GM23338 (cell line): Measurements from ENCODE around the gene RNF34. TPM values are rescaled to one million over a fixed set of nuclear protein-coding genes. Genes with fewer than 3 reads are reported as not detected.

Experiments used
- ATAC-seq: fragments of 200-7000 bp; cut with Tn5 transposase; 3 replicates; pipeline ENCODE4 v1.9.1; 2020
- DNase-seq: peaks from one replicate; pipeline ENCODE4 v3.0.0-alpha.2; 2015; ENCODE audit warnings: low spot score
- H2AFZ ChIP-seq: fragments of 200-600 bp; sonication (generic); 2 replicates; pipeline ENCODE4 v1.8.0; 2016; ENCODE audit warnings: antibody characterized with exemption, mild to moderate bottlenecking, moderate library complexity
- H3F3A ChIP-seq: fragments of 200-600 bp; sonication (generic); replicated peaks from 2 replicates; pipeline ENCODE4 v1.8.0; 2017; ENCODE audit warnings: antibody characterized with exemption, mixed run types, low read depth
- H3K27ac ChIP-seq: fragments of 200-600 bp; sonication (generic); 2 replicates; pipeline ENCODE4 v1.6.1; 2016; ENCODE audit warnings: low read depth
- H3K27me3 ChIP-seq: fragments of 200-600 bp; sonication (generic); 2 replicates; pipeline ENCODE4 v1.8.0; 2016; ENCODE audit warnings: mild to moderate bottlenecking, mixed run types, moderate library complexity; ENCODE audit not compliant: insufficient read depth
- H3K36me3 ChIP-seq: fragments of 200-600 bp; sonication (generic); 2 replicates; pipeline ENCODE4 v1.8.0; 2016; ENCODE audit warnings: mild to moderate bottlenecking; ENCODE audit not compliant: insufficient read depth
- H3K4me1 ChIP-seq: fragments of 200-600 bp; sonication (generic); 2 replicates; pipeline ENCODE4 v1.8.0; 2016; ENCODE audit warnings: mild to moderate bottlenecking, moderate library complexity; ENCODE audit not compliant: insufficient read depth
- H3K4me2 ChIP-seq: fragments of 200-600 bp; sonication (generic); 2 replicates; pipeline ENCODE4 v1.7.1; 2017; ENCODE audit warnings: mixed run types
- H3K4me3 ChIP-seq: fragments of 200-600 bp; sonication (generic); 2 replicates; pipeline ENCODE4 v1.6.1; 2016; ENCODE audit warnings: mixed run types
- H3K79me2 ChIP-seq: fragments of 200-600 bp; sonication (generic); replicated peaks from 2 replicates; pipeline ENCODE4 v1.8.0; 2017; ENCODE audit warnings: mild to moderate bottlenecking; ENCODE audit not compliant: insufficient read depth
- H3K9me2 ChIP-seq: fragments of 200-600 bp; sonication (generic); 2 replicates; pipeline ENCODE4 v1.8.0; 2017; ENCODE audit not compliant: insufficient read depth
- H4K20me1 ChIP-seq: fragments of 200-600 bp; sonication (generic); replicated peaks from 2 replicates; pipeline ENCODE4 v1.8.0; 2017; ENCODE audit warnings: mild to moderate bottlenecking; ENCODE audit not compliant: insufficient read depth
- H3K27ac Mint-ChIP-seq: 2 replicates; pipeline ENCODE4 v1.8.0; 2020; ENCODE audit warnings: inconsistent platforms, mild to moderate bottlenecking, moderate library complexity, mixed read lengths
- H3K27me3 Mint-ChIP-seq: 3 replicates; pipeline ENCODE4 v1.8.0; 2022; ENCODE audit warnings: low read depth, mild to moderate bottlenecking, moderate library complexity, mixed read lengths, inconsistent platforms; ENCODE audit not compliant: insufficient read depth, poor library complexity
- H3K36me3 Mint-ChIP-seq: 3 replicates; pipeline ENCODE4 v1.8.0; 2021; ENCODE audit warnings: low read depth, mild to moderate bottlenecking, inconsistent platforms, moderate library complexity, mixed read lengths
- H3K4me1 Mint-ChIP-seq: 3 replicates; pipeline ENCODE4 v1.8.0; 2020; ENCODE audit warnings: mild to moderate bottlenecking, inconsistent platforms, mixed read lengths
- H3K4me3 Mint-ChIP-seq: 3 replicates; pipeline ENCODE4 v1.8.0; 2021; ENCODE audit warnings: moderate library complexity, mild to moderate bottlenecking, inconsistent platforms, mixed read lengths
- H3K9me3 Mint-ChIP-seq: 3 replicates; pipeline ENCODE4 v1.8.0; 2020; ENCODE audit warnings: moderate library complexity, mild to moderate bottlenecking, inconsistent platforms, mixed read lengths
- CREB1 ChIP-seq: fragments of 250-450 bp; sonication (Bioruptor Pico); IDR thresholded peaks from 2 replicates; pipeline ENCODE4 v1.5.0; 2020; ENCODE audit warnings: low read depth, mild to moderate bottlenecking, moderate library complexity
- ETS1 ChIP-seq: IDR thresholded peaks from 2 replicates; pipeline ENCODE4 v1.6.1; 2016; ENCODE audit warnings: antibody characterized with exemption
- EZH2 ChIP-seq: fragments of 200-600 bp; sonication (generic); IDR thresholded peaks from one replicate; pipeline ENCODE4 v1.8.0; 2017; ENCODE audit warnings: antibody characterized with exemption, mild to moderate bottlenecking, low read depth; ENCODE audit not compliant: unreplicated experiment
- EZH2phosphoT487 ChIP-seq: fragments of 200-600 bp; sonication (generic); IDR thresholded peaks from one replicate; pipeline ENCODE4 v1.8.1; 2018; ENCODE audit warnings: antibody characterized with exemption; ENCODE audit not compliant: unreplicated experiment
- JUNB ChIP-seq: IDR thresholded peaks from one replicate; pipeline ENCODE4 v1.6.1; 2016; ENCODE audit warnings: antibody characterized with exemption; ENCODE audit not compliant: unreplicated experiment
- NANOG ChIP-seq: IDR thresholded peaks from 2 replicates; pipeline ENCODE4 v1.6.1; 2016; ENCODE audit warnings: antibody characterized with exemption, borderline replicate concordance
- POLR2AphosphoS5 ChIP-seq: IDR thresholded peaks from 2 replicates; pipeline ENCODE4 v1.6.1; 2016; ENCODE audit warnings: antibody characterized with exemption, low read depth
- STAT1 ChIP-seq: IDR thresholded peaks from one replicate; pipeline ENCODE4 v1.6.1; 2016; ENCODE audit warnings: antibody characterized with exemption; ENCODE audit not compliant: unreplicated experiment
- ZNF114 ChIP-seq: fragments of 250-450 bp; sonication (Bioruptor Pico); IDR thresholded peaks from 2 replicates; pipeline ENCODE4 v1.5.0; 2020; ENCODE audit warnings: mild to moderate bottlenecking, moderate library complexity
- ZNF331 ChIP-seq: fragments of 250-450 bp; sonication (Bioruptor Pico); IDR thresholded peaks from 2 replicates; pipeline ENCODE4 v1.5.0; 2020; ENCODE audit warnings: low read depth, mild to moderate bottlenecking, moderate library complexity
- ZNF462 ChIP-seq: fragments of 250-450 bp; sonication (Bioruptor Pico); IDR thresholded peaks from 2 replicates; pipeline ENCODE4 v1.5.0; 2020; ENCODE audit warnings: mild to moderate bottlenecking, moderate library complexity
- polyA plus RNA-seq: library from polyadenylated mRNA; unstranded; fragments of >200 nt; fragmentation: Nextera tagmentation; extraction: Ambion mirVana; gene quantifications from 2 replicates; pipeline ENCODE4 v1.2.1, GENCODE V29; 2016
- total RNA-seq: library from RNA; depleted of rRNA; stranded (reverse); fragments of >200 nt; shearing (Covaris generic); gene quantifications from 2 replicates; pipeline ENCODE4 v1.2.3, GENCODE V29; 2014
- TF ChIP-seq, protein P1 (sequence below): IDR thresholded peaks from one replicate; pipeline ENCODE4 v1.6.1; 2018; ENCODE audit warnings: antibody characterized with exemption; ENCODE audit not compliant: unreplicated experiment

The RNF34 gene
- total and polyA plus RNA-seq, 2 experiments from 2014 or later: 47.2 to 63.3 TPM

GRCh38 chr12:121356657-121357056, 43.3 kb upstream of the RNF34 start:
- H3K4me2 ChIP-seq: no peak overlapping the region
- no peaks in the 10 kb centered on the region for H3F3A ChIP-seq

GRCh38 chr12:121357331-121357730, 42.6 kb upstream of the RNF34 start:
- H3K9me3 Mint-ChIP-seq: no peaks in the 10 kb centered on the region
- H2AFZ ChIP-seq: no peak overlapping the region
- no peaks in the 10 kb centered on the region for H3K27me3 Mint-ChIP-seq
- no peaks in the 10 kb centered on the region for H3K27me3 ChIP-seq
- ATAC-seq: no peak
- TF ChIP-seq ZNF114 (CRISPR knock-in tag) (no peak), JUNB (no peak), STAT1 (no peak), ZNF462 (CRISPR knock-in tag) (no peak)
- no peaks in the 10 kb centered on the region for H3K9me2 ChIP-seq
- H3K4me1 ChIP-seq: no peaks in the 10 kb centered on the region
- no peaks in the 10 kb centered on the region; the same call in none of the 3 replicates for H3K4me1 Mint-ChIP-seq
- DNase-seq: no peak
- H3K36me3 Mint-ChIP-seq: no peaks in the 10 kb centered on the region
- H3K36me3 ChIP-seq: no peaks in the 10 kb centered on the region
- no peak overlapping the region for H3K27ac Mint-ChIP-seq
- H3K4me3 ChIP-seq: no peak overlapping the region
- no peaks in the 10 kb centered on the region for H3F3A ChIP-seq
- H4K20me1 ChIP-seq: no peaks in the 10 kb centered on the region
- H3K4me3 Mint-ChIP-seq: no peak overlapping the region
- no peaks in the 10 kb centered on the region for H3K79me2 ChIP-seq
- no peak overlapping the region for H3K27ac ChIP-seq
- no peak overlapping the region for H3K4me2 ChIP-seq

More at GRCh38 chr12:121356657-121357056, 43.3 kb upstream of the RNF34 start:
- Histone ChIP-seq H3K36me3 (no peaks in the 10 kb centered on the region), H4K20me1 (no peaks in the 10 kb centered on the region), H3K27me3 (no peaks in the 10 kb centered on the region), H3K4me3 (no peak overlapping the region), H3K79me2 (peaks cover 3% of the 10 kb centered on the region), H3K27ac (no peak overlapping the region), H2AFZ (0 out of 2 replicates have a peak overlapping the region, but pooled peaks have one; percentile 23), H3K9me2 (no peaks in the 10 kb centered on the region), H3K4me1 (no peaks in the 10 kb centered on the region)
- H3K27me3 Mint-ChIP-seq: peaks cover 2% of the 10 kb centered on the region
- H3K27ac Mint-ChIP-seq: no peak overlapping the region
- no peak overlapping the region for H3K4me3 Mint-ChIP-seq
- no peak for DNase-seq
- no peak for TF ChIP-seq ZNF331
- TF ChIP-seq, protein P1, sequence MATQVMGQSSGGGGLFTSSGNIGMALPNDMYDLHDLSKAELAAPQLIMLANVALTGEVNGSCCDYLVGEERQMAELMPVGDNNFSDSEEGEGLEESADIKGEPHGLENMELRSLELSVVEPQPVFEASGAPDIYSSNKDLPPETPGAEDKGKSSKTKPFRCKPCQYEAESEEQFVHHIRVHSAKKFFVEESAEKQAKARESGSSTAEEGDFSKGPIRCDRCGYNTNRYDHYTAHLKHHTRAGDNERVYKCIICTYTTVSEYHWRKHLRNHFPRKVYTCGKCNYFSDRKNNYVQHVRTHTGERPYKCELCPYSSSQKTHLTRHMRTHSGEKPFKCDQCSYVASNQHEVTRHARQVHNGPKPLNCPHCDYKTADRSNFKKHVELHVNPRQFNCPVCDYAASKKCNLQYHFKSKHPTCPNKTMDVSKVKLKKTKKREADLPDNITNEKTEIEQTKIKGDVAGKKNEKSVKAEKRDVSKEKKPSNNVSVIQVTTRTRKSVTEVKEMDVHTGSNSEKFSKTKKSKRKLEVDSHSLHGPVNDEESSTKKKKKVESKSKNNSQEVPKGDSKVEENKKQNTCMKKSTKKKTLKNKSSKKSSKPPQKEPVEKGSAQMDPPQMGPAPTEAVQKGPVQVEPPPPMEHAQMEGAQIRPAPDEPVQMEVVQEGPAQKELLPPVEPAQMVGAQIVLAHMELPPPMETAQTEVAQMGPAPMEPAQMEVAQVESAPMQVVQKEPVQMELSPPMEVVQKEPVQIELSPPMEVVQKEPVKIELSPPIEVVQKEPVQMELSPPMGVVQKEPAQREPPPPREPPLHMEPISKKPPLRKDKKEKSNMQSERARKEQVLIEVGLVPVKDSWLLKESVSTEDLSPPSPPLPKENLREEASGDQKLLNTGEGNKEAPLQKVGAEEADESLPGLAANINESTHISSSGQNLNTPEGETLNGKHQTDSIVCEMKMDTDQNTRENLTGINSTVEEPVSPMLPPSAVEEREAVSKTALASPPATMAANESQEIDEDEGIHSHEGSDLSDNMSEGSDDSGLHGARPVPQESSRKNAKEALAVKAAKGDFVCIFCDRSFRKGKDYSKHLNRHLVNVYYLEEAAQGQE: no peak
- no peak for TF ChIP-seq POLR2AphosphoS5
- no peak for TF ChIP-seq STAT1
- no peak for TF ChIP-seq CREB1
- TF ChIP-seq EZH2phosphoT487: no peak
- TF ChIP-seq NANOG: no peak
- TF ChIP-seq ZNF114 (CRISPR knock-in tag): no peak
- no peak for TF ChIP-seq EZH2
- TF ChIP-seq JUNB: no peak
- TF ChIP-seq ETS1: no peak
- H3K9me3 Mint-ChIP-seq: no peaks in the 10 kb centered on the region
- no peak for ATAC-seq
- H3K36me3 Mint-ChIP-seq: no peaks in the 10 kb centered on the region
- H3K4me1 Mint-ChIP-seq: no peaks in the 10 kb centered on the region; the same call in none of the 3 replicates
